Endothelial cell of umbilical vein (primary cell): ENCODE data around the gene INIP. TPM values are rescaled to one million over a fixed set of nuclear protein-coding genes. Genes with fewer than 3 reads are reported as not detected.
A peak's percentile ranks its signal among the peaks of the same experiment; 100 is the strongest.

ENCODE experiments used
- Bru-seq: library from RNA; stranded (reverse); fragments of 400-500 nt; gene quantifications from one replicate; lab custom pipeline; 2021; lab: Mats Ljungman, UMichigan
- BruChase-seq, 2 experiments: library from RNA; stranded (reverse); fragments of 400-500 nt; gene quantifications; one replicate each; lab custom pipeline; 2021; lab: Mats Ljungman, UMichigan
- BruUV-seq: library from RNA; stranded (reverse); fragments of 400-500 nt; replicated peaks from 2 replicates; lab custom pipeline; 2021; lab: Mats Ljungman, UMichigan
- CTCF ChIA-PET: fragments of 300-600, 350-600 bp; sonication (Branson Sonifier 250); formaldehyde crosslinking; loops from one replicate; lab custom pipeline; 2021; ENCODE audit warnings: antibody characterized with exemption, inconsistent platforms; lab: Charles Lee
- POLR2A ChIA-PET: fragments of 300-600, 350-600 bp; sonication (Branson Sonifier 250); formaldehyde crosslinking; loops from one replicate; lab custom pipeline; 2021; ENCODE audit warnings: antibody characterized with exemption, inconsistent platforms; lab: Charles Lee
- DNase-seq: peaks from one replicate; pipeline ENCODE4 v3.0.0-alpha.2; 2011; ENCODE audit warnings: low read depth, low spot score
- FAIRE-seq: peaks from 2 replicates; lab custom pipeline; 2011; peaks lifted over from hg19 to GRCh38; lab: Jason Lieb, UNC
- H2AFZ ChIP-seq: 2 replicates; pipeline ENCODE4 v1.6.0; 2012; ENCODE audit warnings: low read depth, low read length, control low read depth, inconsistent platforms
- H3K27ac ChIP-seq: 2 replicates; pipeline ENCODE4 v1.5.1; 2011; ENCODE audit warnings: low read depth, mild to moderate bottlenecking, control low read depth, low read length, moderate library complexity; ENCODE audit not compliant: insufficient read depth
- H3K27me3 ChIP-seq, 2 experiments: 2 replicates each; pipeline versions ENCODE4 v1.6.0 to v1.6.1; 2011; ENCODE audit warnings: low read length in 2 of 2, mixed read lengths in 1 of 2; ENCODE audit not compliant: control insufficient read depth in 2 of 2, insufficient read depth in 2 of 2
- H3K36me3 ChIP-seq, 2 experiments: 2 replicates in 1 of 2; 3 replicates in 1 of 2; pipeline ENCODE4 v1.5.1; 2011; ENCODE audit warnings: low read length in 2 of 2, mild to moderate bottlenecking in 1 of 2, moderate library complexity in 1 of 2; ENCODE audit not compliant: control insufficient read depth in 2 of 2, insufficient read depth in 2 of 2; ENCODE audit errors: extremely low read depth in 1 of 2
- H3K4me1 ChIP-seq: 3 replicates; pipeline ENCODE4 v1.5.1; 2011; ENCODE audit warnings: mild to moderate bottlenecking, low read length; ENCODE audit not compliant: control insufficient read depth, insufficient read depth; ENCODE audit errors: extremely low read depth
- H3K4me2 ChIP-seq: 2 replicates; pipeline ENCODE4 v1.6.1; 2011; ENCODE audit warnings: low read length, control low read depth, mixed read lengths; ENCODE audit not compliant: insufficient read depth
- H3K4me3 ChIP-seq, 3 experiments: fragments of 200-600 bp in 1 of 3; sonication (generic), shearing (Covaris generic) in 1 of 3; replicated peaks in 1 of 3; 2 replicates each; pipeline ENCODE4 v1.5.1; 2011 to 2016; ENCODE audit warnings: control low read depth in 3 of 3, low read length in 3 of 3, mild to moderate bottlenecking in 2 of 3, inconsistent platforms in 1 of 3, low read depth in 1 of 3, moderate library complexity in 1 of 3; ENCODE audit not compliant: insufficient read depth in 1 of 3
- H3K79me2 ChIP-seq: 2 replicates; pipeline ENCODE4 v1.6.0; 2012; ENCODE audit warnings: low read length, inconsistent platforms; ENCODE audit not compliant: control insufficient read depth, insufficient read depth
- H3K9ac ChIP-seq: replicated peaks from 2 replicates; pipeline ENCODE3; 2011; ENCODE audit warnings: low read length, control low read depth; ENCODE audit not compliant: insufficient read depth; ENCODE audit errors: extremely low read depth
- H3K9me1 ChIP-seq: replicated peaks from 3 replicates; pipeline ENCODE4 v1.6.0; 2011; ENCODE audit warnings: mild to moderate bottlenecking, low read length; ENCODE audit not compliant: control insufficient read depth, insufficient read depth; ENCODE audit errors: extremely low read depth
- H3K9me3 ChIP-seq: replicated peaks from 2 replicates; pipeline ENCODE4 v1.5.1; 2012; ENCODE audit warnings: low read length, inconsistent platforms; ENCODE audit not compliant: control insufficient read depth, insufficient read depth
- H4K20me1 ChIP-seq: replicated peaks from 2 replicates; pipeline ENCODE3; 2011; ENCODE audit warnings: mild to moderate bottlenecking, low read length; ENCODE audit not compliant: control insufficient read depth, insufficient read depth; ENCODE audit errors: extremely low read depth
- EZH2 ChIP-seq: IDR thresholded peaks from 2 replicates; pipeline ENCODE4 v1.6.1; 2012; ENCODE audit warnings: borderline replicate concordance, low read depth, mild to moderate bottlenecking, moderate library complexity, low read length, inconsistent platforms; ENCODE audit not compliant: severe bottlenecking
- FOS ChIP-seq: IDR thresholded peaks from 2 replicates; pipeline ENCODE4 v1.6.1; 2011; ENCODE audit warnings: mild to moderate bottlenecking, low read length, moderate library complexity, borderline replicate concordance; ENCODE audit not compliant: insufficient read depth
- POLR2A ChIP-seq: IDR thresholded peaks from 2 replicates; pipeline ENCODE4 v1.6.1; 2012; ENCODE audit warnings: low read depth, mild to moderate bottlenecking, control low read depth, low read length
- POLR2AphosphoS5 ChIP-seq: IDR thresholded peaks from 2 replicates; pipeline ENCODE4 v1.6.1; 2012; ENCODE audit warnings: low read depth, mild to moderate bottlenecking, control low read depth, low read length, moderate library complexity; ENCODE audit not compliant: insufficient read depth
- dilution Hi-C: fragments of 300-500 bp; cut with MboI; formaldehyde crosslinking; loops from one replicate; pipeline ENCODE4 v1.15.0; 2019; ENCODE audit warnings: low sequenced_read_pairs; ENCODE audit not compliant: extremely low pct_ligation_motif_present
- intact Hi-C: fragments of 100-400 bp; cut with micrococcal nuclease; formaldehyde crosslinking; loops from one replicate; pipeline ENCODE4 v1.10.0; 2022
- long read RNA-seq: library from polyadenylated mRNA; stranded (forward); transcript quantifications from one replicate; pipeline ENCODE4 v2.0.0, GENCODE V29; 2021
- polyA minus RNA-seq, 3 experiments: library from RNA; depleted of rRNA, polyadenylated mRNA; stranded (reverse); fragments of >200 nt; gene quantifications; 1 replicate in 1 of 3; 2 replicates in 2 of 3; pipeline ENCODE4 v1.2.3, GENCODE V29; 2011
- polyA plus RNA-seq, 4 experiments: library from polyadenylated mRNA; depleted of rRNA in 3 of 4; stranded (reverse) in 3 of 4; unstranded in 1 of 4; fragments of >200 nt; gene quantifications; 2 replicates each; pipeline versions ENCODE4 v1.2.1 to v1.2.3, GENCODE V29; 2011 to 2012; ENCODE audit warnings: missing spikeins in 1 of 4
- total RNA-seq: library from RNA; stranded (reverse); gene quantifications from 2 replicates; pipeline ENCODE4 v1.2.3, GENCODE V29; 2021

INIP gene, protein sequence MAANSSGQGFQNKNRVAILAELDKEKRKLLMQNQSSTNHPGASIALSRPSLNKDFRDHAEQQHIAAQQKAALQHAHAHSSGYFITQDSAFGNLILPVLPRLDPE
- total RNA-seq, result 25.7 and 27.6 TPM in 2 replicates
- 9.6 and 12.3 TPM in 2 replicates for polyA plus RNA-seq
- 13.5 and 14.6 TPM in 2 replicates for polyA plus RNA-seq (2011; cell fraction: cytosol; rRNA removed)
- polyA plus RNA-seq (2011; cell fraction: nucleus; rRNA removed), result 5.0 and 8.3 TPM in 2 replicates
- polyA plus RNA-seq (2012), result 21.3 and 24.1 TPM in 2 replicates
- 25.2 and 28.2 TPM in 2 replicates for polyA minus RNA-seq
- polyA minus RNA-seq (2011; cell fraction: cytosol; rRNA and poly(A)+ RNA removed), result 6.3 TPM
- 2.9 and 4.7 TPM in 2 replicates for polyA minus RNA-seq (2011; cell fraction: nucleus; rRNA and poly(A)+ RNA removed)
- percentile 69 among the genes with signal in this experiment for Bru-seq, nascent RNA
- percentile 74 among the genes with signal in this experiment for BruChase-seq, experiment 1, labeled RNA remaining after a 6-hour chase
- BruChase-seq, experiment 2, labeled RNA remaining after a 2-hour chase, result percentile 72 among the genes with signal in this experiment
- long read RNA-seq, full-length matches to known transcripts, result 28 of 50 reads
- long read RNA-seq, partial matches to known transcripts, result 1 of 50 reads
- long read RNA-seq, other reads (novel, unspliced or antisense), result 21 of 50 reads

DNA sequence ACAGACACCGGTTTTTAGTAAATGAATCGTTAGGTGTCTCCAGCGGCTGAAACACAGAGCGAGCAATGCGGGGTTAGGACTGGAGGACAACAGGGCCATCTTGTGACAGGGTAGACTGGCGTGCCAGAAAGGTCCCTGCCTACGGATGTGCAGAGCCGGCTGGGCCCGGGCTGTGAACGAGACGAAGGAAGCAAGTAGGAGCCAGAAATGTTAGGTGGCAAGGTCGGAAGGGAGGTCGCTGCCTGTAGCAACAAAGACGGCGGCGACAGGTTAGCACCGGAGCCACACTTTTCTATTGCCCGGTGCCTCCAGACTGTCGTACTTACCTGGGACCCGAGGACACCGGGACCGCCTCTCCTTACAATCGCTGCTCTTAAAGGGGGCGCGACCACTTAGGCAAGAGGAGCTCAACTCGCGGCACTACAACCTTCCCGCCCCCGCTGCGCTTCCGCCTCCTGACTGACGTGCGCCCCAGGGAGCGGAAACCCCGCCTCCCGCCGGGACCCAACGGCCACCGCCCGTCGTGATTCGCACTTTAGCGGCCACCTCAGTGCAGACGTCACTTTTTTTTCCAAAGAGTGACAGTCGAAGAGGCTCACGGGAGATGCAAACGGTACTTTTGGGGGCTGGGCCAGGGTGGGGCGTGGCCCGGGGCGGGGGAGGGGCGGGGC, at the start of gene INIP:
Gene INIP (minus strand): TSS at position 457 of the 671 bp plus-strand sequence. CDS start 1,632 bp downstream, outside the sequence.
- POLR2A ChIA-PET, result interaction anchor here (0.6 to 0.7 kb wide), 2 partner anchors 17 to 29 kb away, joined by 3 to 7 read pairs; no protein-coding TSS in a partner anchor
- H4K20me1 ChIP-seq, result no peaks in the 10 kb centered on the region
- H3K36me3 ChIP-seq, result no peaks in the 10 kb centered on the region
- FAIRE-seq (peak; percentile 89), DNase-seq (peak; percentile 98)
- peak; percentile 4 for TF ChIP-seq FOS
- no peak for TF ChIP-seq EZH2
- peak; percentile 66 for TF ChIP-seq POLR2A
- peak; percentile 58 for TF ChIP-seq POLR2AphosphoS5
- TSS peak; percentile 74 for BruUV-seq
- dilution Hi-C loops, result no loop called here
- intact Hi-C loops, result loop anchor here (1.0 to 5.0 kb wide), 5 partner anchors 33 to 337 kb away; partner anchors contain the start of genes HSDL2, KIAA1958 and SNX30
- peaks cover 7% of the 10 kb centered on the region for H3K79me2 ChIP-seq
- peak within 1 kb of the TSS; percentile 87 for H3K4me2 ChIP-seq
- H3K27ac ChIP-seq, result peak within 1 kb of the TSS; percentile 67
- CTCF ChIA-PET, result interaction anchor here (0.7 to 2.1 kb wide), 17 partner anchors 10 to 626 kb away, joined by 3 to 9 read pairs (median 3); no protein-coding TSS in a partner anchor
- peaks cover 7% of the 10 kb centered on the region for H3K4me1 ChIP-seq
- H3K27me3 ChIP-seq, result no peaks in the 10 kb centered on the region
- peak within 1 kb of the TSS; percentile 90 for H2AFZ ChIP-seq
- peak within 1 kb of the TSS; percentile 57 to 92 (median 87) for H3K4me3 ChIP-seq
- peak within 1 kb of the TSS; percentile 89 for H3K9ac ChIP-seq
- no peaks in the 10 kb centered on the region for H3K9me1 ChIP-seq
- H3K9me3 ChIP-seq, result no peaks in the 10 kb centered on the region
